T-helper 9 cell (primary cell): Measurements from ENCODE around the gene KRTAP6-2.

Source experiments
- DNase-seq: peaks from one replicate; pipeline ENCODE4 v3.0.0-alpha.2; 2020
- total RNA-seq, 2 donors: gene quantifications; one replicate each; lab custom pipeline; 2026; lab: John Stamatoyannopoulos, UW

KRTAP6-2 gene
- total RNA-seq = 0 reads per million in 2 donors

- no peak for DNase-seq
These were observed at the start of gene KRTAP6-2 for GRCh38 chr21:30598802-30599201. Gene KRTAP6-2 (minus strand): TSS chr21:30598902. CDS start chr21:30598874, 28 bp downstream.

DNA sequence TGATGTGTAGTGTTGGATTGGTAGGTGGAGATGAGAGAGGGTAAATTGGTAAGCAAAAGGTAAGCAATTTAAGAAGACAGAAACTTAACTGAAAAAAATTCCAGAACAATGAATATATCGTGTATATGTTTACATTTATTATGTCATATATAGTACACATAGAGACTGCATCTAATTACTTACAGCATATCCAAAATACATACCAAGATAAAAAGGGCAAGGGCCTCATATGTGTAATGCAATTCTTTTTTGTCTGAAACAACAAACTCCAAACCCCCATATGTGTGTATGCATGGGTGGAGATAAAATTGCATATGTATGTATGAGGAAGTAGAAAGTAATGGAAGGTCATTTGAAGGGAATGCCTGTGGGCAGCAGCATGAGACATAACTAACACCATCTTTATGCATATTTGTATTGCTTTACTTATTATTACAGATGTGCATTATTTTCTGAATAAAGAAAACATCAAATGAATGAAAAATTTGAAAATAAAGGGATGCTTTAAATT lies 48.3 kb upstream of the KRTAP6-2 start:
- DNase-seq = no peak

- no peak for DNase-seq
These were observed 43.9 kb upstream of the KRTAP6-2 start, which contains the start of gene KRTAP20-3 for GRCh38 chr21:30642564-30642963. Gene KRTAP20-3 (plus strand): TSS chr21:30642864.

- no peak for DNase-seq
These were observed 40.0 kb upstream of the KRTAP6-2 start for GRCh38 chr21:30638686-30639085.

DNA sequence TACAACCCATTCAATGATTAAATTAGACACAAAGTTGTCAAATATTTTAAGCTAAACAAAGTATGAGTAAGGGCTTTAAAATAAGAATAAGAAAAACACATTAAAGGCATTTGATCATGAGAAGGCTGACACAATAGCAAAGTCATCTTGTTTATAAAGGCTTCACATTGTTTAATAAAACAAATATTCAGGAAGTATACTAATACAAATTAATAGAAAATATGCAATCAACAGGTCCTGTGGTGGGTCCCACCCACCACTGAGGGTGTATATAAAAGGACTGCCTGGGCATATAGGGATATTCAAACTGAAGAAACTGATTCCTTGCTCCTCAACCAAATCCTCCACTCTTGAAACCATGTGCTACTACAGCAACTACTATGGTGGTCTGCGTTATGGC lies 36.2 kb upstream of the KRTAP6-2 start, which contains the start of gene KRTAP20-2:
Gene KRTAP20-2 (plus strand): TSS at position 301 of the 400 bp plus-strand sequence. CDS start 58 bp downstream, at position 359.
- DNase-seq = no peak

- DNase-seq = no peak
These were observed 30.5 kb upstream of the KRTAP6-2 start for GRCh38 chr21:30629200-30629599.

- no peak for DNase-seq
These were observed 29.4 kb upstream of the KRTAP6-2 start for GRCh38 chr21:30628109-30628508.

- DNase-seq = no peak
These were observed 26.9 kb upstream of the KRTAP6-2 start for GRCh38 chr21:30625449-30626165.

DNA sequence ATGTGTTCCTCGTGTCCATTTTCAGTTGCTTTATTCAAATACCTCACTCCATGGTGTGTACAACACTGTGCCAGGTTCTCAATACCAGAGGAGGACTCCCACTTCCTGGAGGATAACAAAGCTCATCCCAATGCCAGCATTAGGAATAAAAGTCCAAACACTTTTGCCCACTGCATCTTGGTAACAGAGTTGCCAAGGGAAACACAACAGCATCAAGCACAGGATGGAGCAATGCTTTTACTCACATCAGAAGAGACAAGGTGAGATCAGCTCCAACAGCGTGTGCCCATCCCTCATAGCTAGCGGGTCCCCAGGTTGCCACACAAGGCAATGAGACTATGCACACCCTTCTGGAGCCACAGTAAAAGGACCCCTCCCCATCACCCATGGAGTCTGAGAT lies 24.7 kb upstream of the KRTAP6-2 start:
- no peak for DNase-seq

DNA sequence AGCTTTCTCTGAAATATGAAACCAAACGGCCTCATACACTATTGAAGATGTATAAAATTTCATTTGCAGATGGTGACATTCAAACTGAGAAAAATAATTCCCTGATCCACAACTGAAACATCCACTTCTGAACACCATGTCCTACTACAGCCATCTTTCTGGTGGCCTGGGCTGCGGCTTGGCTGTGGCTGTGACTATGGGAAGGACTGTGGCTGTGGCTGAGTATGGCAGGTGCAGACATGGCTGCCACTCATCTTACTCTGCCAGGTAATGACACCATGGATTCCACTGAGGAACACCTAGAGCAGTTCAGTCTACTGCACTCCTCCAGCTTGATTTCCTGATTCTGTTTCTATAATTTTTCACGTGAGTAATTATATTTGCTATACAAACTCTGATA lies 21.8 kb upstream of the KRTAP6-2 start, which contains the start of gene KRTAP20-4:
Gene KRTAP20-4 (plus strand): TSS at position 106 of the 400 bp plus-strand sequence.
- no peak for DNase-seq

DNA sequence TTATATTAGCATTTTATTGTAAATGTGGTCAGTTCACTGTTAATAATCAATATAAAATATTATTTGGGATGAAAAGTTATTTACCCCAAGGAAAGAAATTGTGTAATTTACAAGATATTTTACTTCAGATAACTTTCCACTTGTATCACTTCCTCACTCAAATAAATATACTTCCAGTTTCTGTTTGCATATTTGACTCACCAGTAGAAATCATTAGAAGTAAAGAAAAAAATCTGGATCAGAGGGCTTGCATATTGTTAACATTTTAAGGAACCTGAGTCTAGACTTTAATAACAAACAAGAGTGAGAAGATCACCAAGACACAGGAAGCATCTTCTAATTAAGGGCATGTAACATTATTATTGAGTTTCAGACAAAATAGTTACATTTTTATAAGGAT lies 21.4 kb upstream of the KRTAP6-2 start:
- no peak for DNase-seq

GRCh38 chr21:30616125-30616524 lies 17.4 kb upstream of the KRTAP6-2 start, which contains the start of gene KRTAP20-1:
Gene KRTAP20-1 (plus strand): TSS chr21:30616425. CDS start chr21:30616455, 30 bp downstream.
- DNase-seq = no peak

- no peak for DNase-seq
These were observed 16.5 kb upstream of the KRTAP6-2 start for GRCh38 chr21:30615199-30615598.

DNA sequence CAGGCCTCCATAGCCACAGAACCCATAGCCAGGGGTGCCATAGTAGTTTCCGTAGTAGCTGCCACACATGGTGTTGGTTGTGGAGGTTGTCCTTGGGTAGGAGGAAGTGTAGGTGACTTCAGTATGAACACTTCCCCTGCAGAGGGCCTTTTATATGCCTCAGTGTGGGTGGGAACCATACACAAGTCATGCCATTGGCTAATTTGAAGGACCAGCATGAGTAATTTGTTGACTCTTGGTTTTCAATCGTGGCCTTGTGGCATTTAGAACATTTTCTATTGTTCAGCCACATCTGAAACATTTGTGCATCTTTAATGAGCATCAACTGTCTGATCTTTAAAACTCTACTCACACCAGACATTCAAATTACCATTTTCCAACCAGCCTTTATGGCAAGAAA lies 15.1 kb upstream of the KRTAP6-2 start, which contains the start of gene KRTAP6-1:
Gene KRTAP6-1 (minus strand): TSS at position 95 of the 400 bp plus-strand sequence. CDS start 26 bp downstream, at position 69.
- no peak for DNase-seq

GRCh38 chr21:30612132-30612531 lies 13.4 kb upstream of the KRTAP6-2 start:
- DNase-seq = no peak

GRCh38 chr21:30605968-30606367 lies 7.3 kb upstream of the KRTAP6-2 start:
- no peak for DNase-seq

GRCh38 chr21:30600787-30601186 lies 2.1 kb upstream of the KRTAP6-2 start, which contains the start of gene KRTAP22-1:
Gene KRTAP22-1 (plus strand): TSS chr21:30601087.
- no peak for DNase-seq

DNA sequence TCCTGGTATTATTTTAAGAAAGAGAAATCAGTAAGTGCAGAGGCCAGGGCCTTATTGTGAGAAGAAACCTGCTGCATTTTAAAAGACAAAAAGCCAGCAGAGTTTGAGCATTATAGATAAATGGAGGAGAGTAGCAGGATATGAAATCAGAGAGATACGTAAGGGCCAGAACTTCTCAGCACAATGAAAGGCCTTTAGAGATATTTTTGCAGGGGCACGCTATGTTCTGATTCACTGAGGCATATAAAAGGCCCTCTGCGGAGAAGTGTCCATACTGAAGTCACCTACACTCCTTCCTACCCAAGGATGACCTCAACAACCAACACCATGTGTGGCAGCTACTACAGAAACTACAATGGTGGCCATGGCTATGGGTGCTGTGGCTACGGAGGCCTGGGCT lies 6.6 kb downstream of the KRTAP6-2 start, which contains the start of gene KRTAP6-3:
Gene KRTAP6-3 (plus strand): TSS at position 301 of the 400 bp plus-strand sequence. CDS start 6 bp downstream, at position 307.
- no peak for DNase-seq

- no peak for DNase-seq
These were observed 8.4 kb downstream of the KRTAP6-2 start, which contains the start of gene KRTAP22-2 for GRCh38 chr21:30590297-30590696. Gene KRTAP22-2 (minus strand): TSS chr21:30590397.

- DNase-seq = no peak
These were observed 15.8 kb downstream of the KRTAP6-2 start for GRCh38 chr21:30582870-30583269.

DNA sequence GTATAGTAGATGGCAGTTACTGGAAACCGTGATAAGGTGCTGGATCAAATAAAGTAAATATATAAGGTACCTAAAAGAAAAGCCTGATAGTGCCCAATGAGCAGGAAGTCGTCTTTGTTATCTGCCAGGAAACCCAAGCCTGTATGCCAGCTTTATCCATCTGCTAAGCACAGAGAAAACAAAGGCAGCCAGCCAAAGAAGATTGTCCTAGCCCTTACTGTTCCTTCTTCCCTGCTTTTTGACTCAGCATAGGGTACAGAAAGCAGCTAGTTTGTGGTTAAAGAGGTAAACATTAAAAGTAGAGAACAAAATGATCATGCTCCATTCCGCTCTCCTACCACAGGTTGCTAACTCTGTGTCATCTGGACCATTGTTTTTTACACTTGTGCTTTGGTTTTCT lies 18.6 kb downstream of the KRTAP6-2 start:
- no peak for DNase-seq

- DNase-seq = no peak
These were observed 19.4 kb downstream of the KRTAP6-2 start for GRCh38 chr21:30579346-30579745.

DNA sequence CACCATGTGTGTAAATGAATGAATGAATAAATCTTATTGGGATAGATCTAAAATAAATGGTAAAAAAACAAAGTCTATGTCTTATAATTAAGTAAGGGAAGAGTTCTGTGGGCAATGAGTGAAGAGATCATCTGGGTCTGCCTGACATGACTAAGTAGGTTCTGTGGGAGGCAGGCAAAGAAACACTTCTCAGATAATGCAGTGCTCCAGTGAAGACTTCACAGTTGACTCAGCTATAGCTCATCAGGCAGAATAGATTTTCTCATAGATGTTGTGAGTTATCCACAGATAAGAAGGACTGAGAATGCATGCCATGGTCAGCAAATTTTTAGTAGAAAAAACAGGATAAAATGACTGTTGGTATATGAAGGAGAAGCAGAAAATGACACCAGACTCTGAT lies 20.9 kb downstream of the KRTAP6-2 start:
- DNase-seq = no peak

- DNase-seq = no peak
These were observed 31.1 kb downstream of the KRTAP6-2 start for GRCh38 chr21:30567617-30568016.
